B cell (primary cell): ENCODE data around the gene ZRANB1. TPM values are rescaled to one million over a fixed set of nuclear protein-coding genes. Genes with fewer than 3 reads are reported as not detected.

Experiments
- ATAC-seq: fragments of 200-7000 bp; cut with Tn5 transposase; one replicate; pipeline ENCODE4 v1.10.0; 2021; ENCODE audit warnings: low read depth, mild to moderate bottlenecking, moderate number of reproducible peaks, moderate library complexity
- CTCF ChIA-PET: fragments of 350-600 bp; sonication (Branson Sonifier 250); formaldehyde crosslinking; loops from one replicate; lab custom pipeline; 2021; ENCODE audit warnings: antibody characterized with exemption, inconsistent platforms; lab: Charles Lee
- POLR2A ChIA-PET: fragments of 350-600 bp; sonication (Branson Sonifier 250); formaldehyde crosslinking; loops from one replicate; lab custom pipeline; 2021; ENCODE audit warnings: antibody characterized with exemption; lab: Charles Lee
- DNase-seq: peaks from one replicate; pipeline ENCODE4 v3.0.0; 2013
- H2AFZ ChIP-seq: 2 replicates; pipeline ENCODE4 v1.6.1; 2012; ENCODE audit warnings: mild to moderate bottlenecking, low read depth, low read length; ENCODE audit not compliant: insufficient read depth, poor library complexity, severe bottlenecking
- H3K27ac ChIP-seq, 2 donors: 1 replicate in 1 of 2; 2 replicates in 1 of 2; pipeline ENCODE4 v1.5.1; 2012 to 2013; ENCODE audit warnings: low read length in 2 of 2, mild to moderate bottlenecking in 2 of 2, moderate library complexity in 1 of 2
- H3K27me3 ChIP-seq, 4 experiments: fragments of 200-600 bp in 1 of 4; sonication (generic) in 1 of 4; replicated peaks in 1 of 4; 1 replicate in 2 of 4; 2 replicates in 2 of 4; pipeline versions ENCODE4 v1.6.1 to v1.7.0; 2013 to 2016; ENCODE audit warnings: low read length in 3 of 4, mild to moderate bottlenecking in 2 of 4, mixed read lengths in 1 of 4, moderate library complexity in 1 of 4; ENCODE audit not compliant: insufficient read depth in 4 of 4, control insufficient read depth in 3 of 4; ENCODE audit errors: control extremely low read depth in 1 of 4
- H3K36me3 ChIP-seq, 2 experiments: replicated peaks in 1 of 2; 1 replicate in 1 of 2; 2 replicates in 1 of 2; pipeline versions ENCODE4 v1.6.1 to v1.7.1; 2013; ENCODE audit warnings: low read length in 1 of 2; ENCODE audit not compliant: insufficient read depth in 2 of 2, control insufficient read depth in 1 of 2; ENCODE audit errors: control extremely low read depth in 1 of 2, extremely low read depth in 1 of 2
- H3K4me1 ChIP-seq, 2 donors: fragments of 200-600 bp in 1 of 2; sonication (generic) in 1 of 2; 1 replicate in 1 of 2; 2 replicates in 1 of 2; pipeline versions ENCODE4 v1.5.1 to v1.6.1; 2013 to 2017; ENCODE audit warnings: low read length in 2 of 2; ENCODE audit not compliant: control insufficient read depth in 2 of 2, insufficient read depth in 2 of 2
- H3K4me2 ChIP-seq: replicated peaks from 2 replicates; pipeline ENCODE3; 2012; ENCODE audit warnings: mild to moderate bottlenecking, low read depth, low read length; ENCODE audit not compliant: poor library complexity, severe bottlenecking
- H3K4me3 ChIP-seq, 5 experiments: fragments of 200-600 bp in 1 of 5; sonication (generic) in 1 of 5; 1 replicate in 3 of 5; 2 replicates in 2 of 5; pipeline versions ENCODE4 v1.5.1 to v1.7.0; 2011 to 2016; ENCODE audit warnings: low read length in 4 of 5, mild to moderate bottlenecking in 4 of 5, low read depth in 2 of 5, control low read depth in 1 of 5, moderate library complexity in 1 of 5; ENCODE audit not compliant: insufficient read depth in 1 of 5; ENCODE audit errors: control extremely low read depth in 1 of 5, extremely low read depth in 1 of 5
- H3K79me2 ChIP-seq: fragments of 200-600 bp; sonication (generic); one replicate; pipeline ENCODE4 v1.6.0; 2016; ENCODE audit warnings: low read length; ENCODE audit not compliant: control insufficient read depth, insufficient read depth
- H3K9ac ChIP-seq: fragments of 200-600 bp; sonication (generic); 2 replicates; pipeline ENCODE4 v1.6.1; 2017; ENCODE audit warnings: mild to moderate bottlenecking, low read length, moderate library complexity
- H3K9me3 ChIP-seq, 3 donors: one replicate each; pipeline versions ENCODE4 v1.6.1 to v1.7.1; 2013; ENCODE audit warnings: low read length in 2 of 3; ENCODE audit not compliant: control insufficient read depth in 2 of 3, insufficient read depth in 1 of 3; ENCODE audit errors: control extremely low read depth in 1 of 3
- H4K20me1 ChIP-seq: 2 replicates; pipeline ENCODE4 v1.6.0; 2012; ENCODE audit warnings: mild to moderate bottlenecking, low read length; ENCODE audit not compliant: insufficient read depth, control insufficient read depth, poor library complexity, severe bottlenecking
- H3K27ac Mint-ChIP-seq: one replicate; pipeline ENCODE4 v1.8.0; 2021; ENCODE audit warnings: mixed read lengths
- H3K27me3 Mint-ChIP-seq: one replicate; pipeline ENCODE4 v1.8.0; 2021; ENCODE audit warnings: mixed read lengths
- H3K4me1 Mint-ChIP-seq: one replicate; pipeline ENCODE4 v1.8.0; 2021; ENCODE audit warnings: mixed read lengths
- H3K4me3 Mint-ChIP-seq: one replicate; pipeline ENCODE4 v1.8.0; 2021; ENCODE audit warnings: mixed read lengths
- H3K9me3 Mint-ChIP-seq: one replicate; pipeline ENCODE4 v1.8.0; 2022; ENCODE audit warnings: mixed read lengths; ENCODE audit not compliant: insufficient read depth
- EZH2 ChIP-seq: IDR thresholded peaks from 2 replicates; pipeline ENCODE4 v1.6.1; 2012; ENCODE audit warnings: borderline replicate concordance, low read depth, mild to moderate bottlenecking, moderate library complexity, low read length; ENCODE audit not compliant: insufficient read depth, poor library complexity, severe bottlenecking
- WGBS: methylation state at CpG from one replicate; pipeline ENCODE4 v1.1.5; 2013; ENCODE audit warnings: missing lambda C conversion rate; ENCODE audit not compliant: insufficient coverage; 5-methylcytosine and 5-hydroxymethylcytosine counted together
- intact Hi-C: fragments of 100-400 bp; cut with micrococcal nuclease; formaldehyde crosslinking; loops from one replicate; pipeline ENCODE4 v1.10.0; 2022
- polyA plus RNA-seq: library from polyadenylated mRNA; depleted of rRNA; stranded (reverse); fragments of >200 nt; gene quantifications from 2 replicates; pipeline ENCODE4 v1.2.3, GENCODE V29; 2012
- total RNA-seq, 2 donors: library from RNA; stranded (reverse); fragments of 120-200 nt in 1 of 2; gene quantifications; 1 replicate in 1 of 2; 2 replicates in 1 of 2; pipeline versions ENCODE4 v1.2.3 to v1.2.4, GENCODE V29; 2013 to 2022
- TF ChIP-seq, protein P1 (sequence below): fragments of 200-600 bp; IDR thresholded peaks from one replicate; pipeline ENCODE4 v1.8.0; 2022; ENCODE audit warnings: antibody characterized with exemption, mild to moderate bottlenecking

The ZRANB1 gene
- total and polyA plus RNA-seq, 2 donors (not counting 1 experiment from before 2014, with no cell fraction given) = 6.5 to 28.0 TPM

DNA sequence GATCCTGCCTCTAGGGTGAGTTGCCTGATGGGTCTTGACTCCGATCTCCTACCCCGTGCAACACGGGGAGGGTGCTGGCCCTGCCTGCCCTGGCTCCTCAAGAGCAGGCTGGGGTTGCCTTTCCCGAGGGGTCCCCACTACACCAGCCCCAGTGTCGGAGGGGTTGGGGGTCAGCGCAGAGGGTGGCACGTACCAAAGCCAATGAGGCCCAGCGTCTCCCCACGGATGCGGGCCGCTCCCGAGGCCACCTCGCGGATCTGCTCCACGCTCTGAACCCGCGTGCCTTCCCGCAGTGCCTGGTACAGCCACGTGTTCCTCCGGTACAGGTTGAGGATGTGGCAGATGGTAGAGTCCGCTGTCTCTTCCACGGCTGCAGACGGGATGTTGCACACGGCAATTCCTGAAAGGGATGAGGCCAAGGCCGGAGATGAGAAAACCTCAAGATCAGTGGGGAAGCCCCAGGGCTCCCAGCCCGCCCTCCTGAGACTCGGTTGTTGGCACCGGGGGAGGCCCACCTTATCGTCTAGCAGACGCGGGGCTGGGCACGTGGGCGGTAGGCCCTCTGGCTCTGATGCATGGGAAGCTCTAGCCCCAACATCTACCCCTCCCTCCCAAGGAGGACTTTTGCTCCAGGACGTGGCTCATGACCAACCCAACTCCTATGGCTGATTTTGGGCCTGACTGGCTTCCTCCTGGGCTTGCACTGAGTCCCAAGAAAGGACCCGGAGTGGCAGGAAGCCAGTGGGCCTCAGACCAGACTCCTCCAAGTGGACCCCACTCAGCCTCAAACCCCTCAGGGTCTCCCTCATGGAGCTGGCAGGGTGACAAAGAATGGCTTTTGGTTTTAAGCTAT lies 56.1 kb downstream of the ZRANB1 start:
- no peak overlapping the region for H3K4me3 Mint-ChIP-seq
- no peak for DNase-seq
- H3K4me1 Mint-ChIP-seq = no peaks in the 10 kb centered on the region
- no peak overlapping the region for H3K27ac Mint-ChIP-seq
- TF ChIP-seq, protein P1, sequence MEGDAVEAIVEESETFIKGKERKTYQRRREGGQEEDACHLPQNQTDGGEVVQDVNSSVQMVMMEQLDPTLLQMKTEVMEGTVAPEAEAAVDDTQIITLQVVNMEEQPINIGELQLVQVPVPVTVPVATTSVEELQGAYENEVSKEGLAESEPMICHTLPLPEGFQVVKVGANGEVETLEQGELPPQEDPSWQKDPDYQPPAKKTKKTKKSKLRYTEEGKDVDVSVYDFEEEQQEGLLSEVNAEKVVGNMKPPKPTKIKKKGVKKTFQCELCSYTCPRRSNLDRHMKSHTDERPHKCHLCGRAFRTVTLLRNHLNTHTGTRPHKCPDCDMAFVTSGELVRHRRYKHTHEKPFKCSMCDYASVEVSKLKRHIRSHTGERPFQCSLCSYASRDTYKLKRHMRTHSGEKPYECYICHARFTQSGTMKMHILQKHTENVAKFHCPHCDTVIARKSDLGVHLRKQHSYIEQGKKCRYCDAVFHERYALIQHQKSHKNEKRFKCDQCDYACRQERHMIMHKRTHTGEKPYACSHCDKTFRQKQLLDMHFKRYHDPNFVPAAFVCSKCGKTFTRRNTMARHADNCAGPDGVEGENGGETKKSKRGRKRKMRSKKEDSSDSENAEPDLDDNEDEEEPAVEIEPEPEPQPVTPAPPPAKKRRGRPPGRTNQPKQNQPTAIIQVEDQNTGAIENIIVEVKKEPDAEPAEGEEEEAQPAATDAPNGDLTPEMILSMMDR = no peak
- TF ChIP-seq EZH2 = no peak
- no peaks in the 10 kb centered on the region for H3K27me3 Mint-ChIP-seq
- no peak overlapping the region for H2AFZ ChIP-seq
- no peak overlapping the region for H3K9ac ChIP-seq
- H3K79me2 ChIP-seq = no peaks in the 10 kb centered on the region
- no peak overlapping the region for H3K27ac ChIP-seq
- H3K9me3 ChIP-seq = no peaks in the 10 kb centered on the region
- 88% methylated on average over 35 of the region's 35 CpGs for WGBS
- H3K9me3 Mint-ChIP-seq = no peaks in the 10 kb centered on the region
- no peaks in the 10 kb centered on the region for H4K20me1 ChIP-seq
- no peaks in the 10 kb centered on the region for H3K27me3 ChIP-seq
- H3K36me3 ChIP-seq = no peaks in the 10 kb centered on the region
- ChIA-PET CTCF (no interaction called here), POLR2A (no interaction called here)
- no peak overlapping the region for H3K4me2 ChIP-seq
- no peak overlapping the region for H3K4me3 ChIP-seq
- intact Hi-C loops = no loop called here
- no peak for ATAC-seq
- H3K4me1 ChIP-seq = no peaks in the 10 kb centered on the region

DNA sequence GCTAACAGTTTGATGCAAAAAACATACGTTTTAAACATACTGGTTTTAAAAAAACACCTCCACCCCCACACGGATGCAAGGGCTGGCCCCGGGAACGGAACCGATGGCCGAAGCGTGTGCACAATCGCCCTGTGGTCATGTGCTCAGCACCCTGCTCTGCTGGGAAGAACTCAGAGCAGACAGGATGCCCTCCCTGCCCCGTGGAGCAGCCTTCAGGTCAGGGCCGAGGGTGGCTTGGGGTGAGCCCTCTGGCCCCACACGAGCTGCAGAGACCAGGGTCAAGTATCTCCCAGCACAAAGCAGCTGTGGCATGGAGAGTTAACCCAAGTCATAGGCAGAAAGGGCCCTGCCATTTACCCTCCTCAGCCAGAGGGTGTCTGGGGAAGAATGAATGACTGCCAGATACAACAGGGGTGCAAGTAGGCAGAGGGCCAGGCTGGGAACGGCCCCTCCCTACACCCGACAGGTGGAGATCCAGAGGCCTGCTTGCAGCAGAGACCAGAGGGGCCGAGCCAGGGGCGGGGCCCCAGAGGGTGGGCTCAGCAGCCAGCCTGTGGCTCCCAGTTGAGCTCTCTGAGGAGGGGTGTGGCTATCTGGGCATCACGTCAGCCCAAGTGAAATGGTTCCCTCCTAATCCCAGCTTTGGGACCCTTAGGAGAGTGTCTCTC lies 56.8 kb downstream of the ZRANB1 start:
- ATAC-seq (no peak), DNase-seq (no peak)
- Mint-ChIP-seq H3K27me3 (no peaks in the 10 kb centered on the region), H3K4me1 (no peaks in the 10 kb centered on the region), H3K9me3 (no peaks in the 10 kb centered on the region), H3K27ac (no peak overlapping the region), H3K4me3 (no peak overlapping the region)
- Histone ChIP-seq H3K9ac (no peak overlapping the region), H3K27me3 (no peaks in the 10 kb centered on the region), H3K4me1 (no peaks in the 10 kb centered on the region), H3K36me3 (no peaks in the 10 kb centered on the region), H3K79me2 (no peaks in the 10 kb centered on the region), H3K4me3 (no peak overlapping the region), H3K27ac (no peak overlapping the region), H2AFZ (no peak overlapping the region), H4K20me1 (no peaks in the 10 kb centered on the region), H3K4me2 (no peak overlapping the region), H3K9me3 (no peaks in the 10 kb centered on the region)
- ChIA-PET POLR2A (no interaction called here), CTCF (no interaction called here)
- intact Hi-C loops = no loop called here
- TF ChIP-seq EZH2 = no peak
- TF ChIP-seq, protein P1 = no peak
- 90% methylated on average over 13 of the region's 16 CpGs for WGBS
